ENCODE measurements around the gene FLOT2.
"Not testable (repeated sequence)": the region's sequence is repeated elsewhere in the genome, so short reads cannot be mapped to it uniquely, and the experiment has no call there.

The FLOT2 gene

GRCh38 chr17:28839221-28839620 lies 58.3 kb downstream of the FLOT2 start:
- DNase-seq = no peak

- not testable (repeated sequence) for DNase-seq
Measured at GRCh38 chr17:28836541-28836940, 61.0 kb downstream of the FLOT2 start.

- no peak for DNase-seq
Measured at GRCh38 chr17:28834420-28834819, 63.1 kb downstream of the FLOT2 start.

Data from CD4-positive, alpha-beta T cell treated with Interleukin-4 for 4 hours (primary cell).